A673 (cell line): Measurements from ENCODE around the gene BIRC7. TPM values are rescaled to one million over a fixed set of nuclear protein-coding genes. Genes with fewer than 3 reads are reported as not detected.

Experiments
- BruUV-seq: library from RNA; stranded (reverse); fragments of 400-500 nt; replicated peaks from 2 replicates; lab custom pipeline; 2021; lab: Mats Ljungman, UMichigan
- CTCF ChIA-PET: fragments of 300-600 bp; sonication (Branson Sonifier 250); formaldehyde crosslinking; loops from one replicate; lab custom pipeline; 2022; ENCODE audit warnings: antibody characterized with exemption; lab: Charles Lee
- POLR2A ChIA-PET: fragments of 300-600 bp; sonication (Branson Sonifier 250); formaldehyde crosslinking; loops from one replicate; lab custom pipeline; 2022; ENCODE audit warnings: antibody characterized with exemption; ENCODE audit not compliant: low non-redundant PET; lab: Charles Lee
- DNase-seq: peaks from one replicate; pipeline ENCODE4 v3.0.0-alpha.2; 2015; ENCODE audit warnings: low spot score
- H3K27ac ChIP-seq: fragments of 200-600 bp; sonication (generic); 2 replicates; pipeline ENCODE4 v1.5.1; 2016; ENCODE audit warnings: mixed run types, low read depth, mild to moderate bottlenecking, mixed read lengths, antibody characterized with exemption, low read length; ENCODE audit not compliant: poor library complexity, severe bottlenecking
- H3K27me3 ChIP-seq: fragments of 200-600 bp; sonication (generic); replicated peaks from 2 replicates; pipeline ENCODE4 v1.6.1; 2017; ENCODE audit warnings: mixed run types, low read depth, mild to moderate bottlenecking, mixed read lengths, antibody characterized with exemption, low read length; ENCODE audit not compliant: insufficient read depth, poor library complexity
- H3K36me3 ChIP-seq: fragments of 200-600 bp; sonication (generic); 2 replicates; pipeline ENCODE4 v1.6.1; 2016; ENCODE audit warnings: mixed run types, mild to moderate bottlenecking, mixed read lengths, antibody characterized with exemption, low read length; ENCODE audit not compliant: insufficient read depth, poor library complexity, severe bottlenecking
- H3K4me1 ChIP-seq: fragments of 200-600 bp; sonication (generic); 2 replicates; pipeline ENCODE4 v1.6.1; 2017; ENCODE audit warnings: mixed run types, mild to moderate bottlenecking, mixed read lengths, antibody characterized with exemption, low read length; ENCODE audit not compliant: insufficient read depth, poor library complexity, severe bottlenecking
- H3K4me3 ChIP-seq: fragments of 200-600 bp; sonication (generic); 2 replicates; pipeline ENCODE4 v1.5.1; 2016; ENCODE audit warnings: low read depth, mixed run types, mild to moderate bottlenecking, mixed read lengths, low read length; ENCODE audit not compliant: poor library complexity, severe bottlenecking
- H3K9me3 ChIP-seq: fragments of 200-600 bp; sonication (generic); 2 replicates; pipeline ENCODE4 v1.6.1; 2016; ENCODE audit warnings: mixed run types, low read depth, mild to moderate bottlenecking, mixed read lengths, antibody characterized with exemption, low read length; ENCODE audit not compliant: poor library complexity, severe bottlenecking
- EZH2 ChIP-seq: fragments of 200-600 bp; sonication (generic); IDR thresholded peaks from 2 replicates; pipeline ENCODE4 v1.6.1; 2017; ENCODE audit warnings: borderline replicate concordance, low read depth, mild to moderate bottlenecking, mixed read lengths, antibody characterized with exemption, low read length; ENCODE audit not compliant: poor library complexity, severe bottlenecking
- intact Hi-C: fragments of 100-400 bp; cut with micrococcal nuclease; formaldehyde crosslinking; loops from one replicate; pipeline ENCODE4 v1.10.0; 2022; ENCODE audit not compliant: unreplicated experiment
- total RNA-seq: library from RNA; stranded (reverse); gene quantifications from 2 replicates; pipeline ENCODE4 v1.2.3, GENCODE V29; 2021
- TF ChIP-seq, protein P1 (sequence below): fragments of 300-800, 200-600 bp; sonication (generic); conservative IDR thresholded peaks from 2 replicates; pipeline ENCODE4 v1.5.1; 2017; ENCODE audit warnings: low read depth, mild to moderate bottlenecking, antibody characterized with exemption, low read length, moderate library complexity, mixed read lengths

Gene BIRC7
- total RNA-seq, 1 experiment from 2014 or later: not detected

DNA sequence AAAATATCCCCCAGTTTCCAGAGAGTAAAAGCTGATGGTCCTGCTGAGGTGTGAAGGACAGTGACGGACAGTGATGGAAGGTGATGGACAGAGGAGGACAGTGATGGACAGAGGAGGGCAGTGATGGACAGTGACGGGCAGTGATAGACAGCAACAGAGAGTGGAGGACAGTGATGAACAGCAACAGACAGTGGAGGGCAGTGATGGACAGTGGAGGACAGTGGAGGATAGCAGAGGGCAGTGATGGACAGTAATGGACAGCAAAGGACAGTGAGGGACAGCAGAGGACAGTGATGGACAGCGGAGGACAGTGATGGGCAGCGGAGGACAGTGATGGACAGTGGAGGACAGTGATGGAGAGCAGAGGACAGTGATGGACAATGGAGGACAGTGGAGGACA, 21.2 kb downstream of the BIRC7 start:
- no peak for DNase-seq
- Histone ChIP-seq H3K36me3 (no peaks in the 10 kb centered on the region), H3K4me1 (no peaks in the 10 kb centered on the region), H3K27me3 (peaks cover 58% of the 10 kb centered on the region), H3K4me3 (no peak overlapping the region), H3K9me3 (no peaks in the 10 kb centered on the region), H3K27ac (no peak overlapping the region)
- BruUV-seq: no TSS peak
- intact Hi-C loops: no loop called here
- ChIA-PET CTCF (no interaction called here), POLR2A (no interaction called here)
- TF ChIP-seq, protein P1, sequence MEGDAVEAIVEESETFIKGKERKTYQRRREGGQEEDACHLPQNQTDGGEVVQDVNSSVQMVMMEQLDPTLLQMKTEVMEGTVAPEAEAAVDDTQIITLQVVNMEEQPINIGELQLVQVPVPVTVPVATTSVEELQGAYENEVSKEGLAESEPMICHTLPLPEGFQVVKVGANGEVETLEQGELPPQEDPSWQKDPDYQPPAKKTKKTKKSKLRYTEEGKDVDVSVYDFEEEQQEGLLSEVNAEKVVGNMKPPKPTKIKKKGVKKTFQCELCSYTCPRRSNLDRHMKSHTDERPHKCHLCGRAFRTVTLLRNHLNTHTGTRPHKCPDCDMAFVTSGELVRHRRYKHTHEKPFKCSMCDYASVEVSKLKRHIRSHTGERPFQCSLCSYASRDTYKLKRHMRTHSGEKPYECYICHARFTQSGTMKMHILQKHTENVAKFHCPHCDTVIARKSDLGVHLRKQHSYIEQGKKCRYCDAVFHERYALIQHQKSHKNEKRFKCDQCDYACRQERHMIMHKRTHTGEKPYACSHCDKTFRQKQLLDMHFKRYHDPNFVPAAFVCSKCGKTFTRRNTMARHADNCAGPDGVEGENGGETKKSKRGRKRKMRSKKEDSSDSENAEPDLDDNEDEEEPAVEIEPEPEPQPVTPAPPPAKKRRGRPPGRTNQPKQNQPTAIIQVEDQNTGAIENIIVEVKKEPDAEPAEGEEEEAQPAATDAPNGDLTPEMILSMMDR: no peak
- TF ChIP-seq EZH2: no peak

DNA sequence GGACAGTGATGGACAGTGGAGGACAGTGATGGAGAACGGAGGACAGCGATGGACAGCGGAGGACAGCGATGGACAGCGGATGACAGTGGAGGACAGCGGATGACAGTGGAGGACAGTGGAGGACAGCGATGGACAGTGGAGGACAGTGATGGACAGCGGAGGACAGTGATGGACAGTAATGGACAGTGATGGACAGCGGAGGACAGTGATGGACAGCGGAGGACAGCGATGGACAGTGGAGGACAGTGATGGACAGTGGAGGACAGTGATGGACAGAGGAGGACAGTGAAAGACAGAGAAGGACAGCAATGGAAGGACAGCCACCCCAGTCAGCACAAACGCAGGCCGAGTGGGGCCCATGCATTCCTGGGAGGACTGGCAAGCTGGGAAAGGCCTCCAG, 21.9 kb downstream of the BIRC7 start:
- no TSS peak for BruUV-seq
- intact Hi-C loops: no loop called here
- no peak for TF ChIP-seq EZH2
- TF ChIP-seq, protein P1: no peak
- H3K9me3 ChIP-seq: no peaks in the 10 kb centered on the region
- ChIA-PET CTCF (no interaction called here), POLR2A (no interaction called here)
- no peaks in the 10 kb centered on the region for H3K36me3 ChIP-seq
- no peak overlapping the region for H3K27ac ChIP-seq
- H3K4me1 ChIP-seq: no peaks in the 10 kb centered on the region
- no peak overlapping the region for H3K4me3 ChIP-seq
- peaks cover 54% of the 10 kb centered on the region for H3K27me3 ChIP-seq
- no peak for DNase-seq

DNA sequence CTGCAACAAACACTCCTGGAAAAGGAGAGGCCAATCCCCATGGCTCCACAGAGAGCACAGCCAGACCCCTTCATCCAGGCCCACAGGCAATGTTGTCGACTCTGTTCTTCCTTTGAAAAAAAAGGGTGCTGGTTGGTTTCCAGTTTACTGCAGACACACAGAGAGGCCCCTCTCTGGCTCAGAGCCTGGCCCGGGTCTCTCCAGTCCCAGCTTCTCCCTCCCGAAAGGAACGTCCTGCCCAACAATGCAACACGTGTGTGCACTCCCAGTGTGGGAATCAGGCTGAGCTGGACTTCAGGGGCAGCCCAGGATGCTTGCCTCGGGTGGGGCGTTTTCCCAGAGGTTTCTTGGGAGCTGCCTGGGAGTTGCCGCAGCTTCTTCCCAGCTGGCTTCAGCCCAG, 23.1 kb downstream of the BIRC7 start:
- H3K4me3 ChIP-seq: no peak overlapping the region
- intact Hi-C loops: no loop called here
- DNase-seq: no peak
- no peak overlapping the region for H3K27ac ChIP-seq
- peaks cover 45% of the 10 kb centered on the region for H3K27me3 ChIP-seq
- BruUV-seq: no TSS peak
- POLR2A ChIA-PET: no interaction called here
- no peaks in the 10 kb centered on the region for H3K4me1 ChIP-seq
- H3K36me3 ChIP-seq: no peaks in the 10 kb centered on the region
- TF ChIP-seq, protein P1: no peak
- TF ChIP-seq EZH2: no peak
- H3K9me3 ChIP-seq: no peaks in the 10 kb centered on the region
- CTCF ChIA-PET: no interaction called here
